Skeletal muscle cell (primary cell): ENCODE measurements around the gene BASP1.
A peak's percentile ranks its signal among the peaks of the same experiment; 100 is the strongest.

Experiments used
- DNase-seq: peaks from one replicate; pipeline ENCODE4 v3.0.0-alpha.2; 2010; ENCODE audit warnings: low read depth
- H3K4me3 ChIP-seq: 2 replicates; pipeline ENCODE4 v1.5.1; 2011; ENCODE audit warnings: low read depth, mild to moderate bottlenecking, control low read depth, low read length, moderate library complexity

The BASP1 gene

DNA sequence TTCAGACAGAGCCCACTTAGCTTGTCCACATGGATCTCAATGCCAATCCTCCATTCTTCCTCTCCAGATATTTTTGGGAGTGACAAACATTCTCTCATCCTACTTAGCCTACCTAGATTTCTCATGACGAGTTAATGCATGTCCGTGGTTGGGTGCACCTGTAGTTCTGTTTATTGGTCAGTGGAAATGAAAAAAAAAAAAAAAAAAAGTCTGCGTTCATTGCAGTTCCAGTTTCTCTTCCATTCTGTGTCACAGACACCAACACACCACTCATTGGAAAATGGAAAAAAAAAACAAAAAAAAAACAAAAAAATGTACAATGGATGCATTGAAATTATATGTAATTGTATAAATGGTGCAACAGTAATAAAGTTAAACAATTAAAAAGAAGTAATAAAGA, 59.0 kb downstream of the BASP1 start:
- no peak overlapping the region for H3K4me3 ChIP-seq

DNA sequence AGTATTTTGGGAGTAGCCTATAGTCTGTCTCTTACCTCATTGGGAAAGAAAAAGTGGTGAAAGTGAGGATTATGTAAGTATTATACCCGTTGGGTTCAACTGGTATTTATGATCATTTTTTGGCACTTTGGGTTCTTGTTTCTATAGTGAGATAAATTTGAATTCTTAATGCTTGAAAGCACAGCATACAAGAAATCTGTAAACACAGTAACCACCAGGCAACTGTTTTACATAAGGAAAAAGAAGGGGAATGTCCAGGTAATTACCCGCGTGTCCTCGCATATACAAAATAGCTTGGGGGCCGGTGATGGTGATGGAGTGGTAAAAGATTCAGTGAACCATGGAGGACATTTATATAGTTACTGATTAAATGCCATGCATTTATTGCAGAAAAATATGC, 60.5 kb downstream of the BASP1 start:
- no peak overlapping the region for H3K4me3 ChIP-seq
- DNase-seq, result no peak

More for the DNA sequence above, 59.0 kb downstream of the BASP1 start:
- DNase-seq, result no peak

DNA sequence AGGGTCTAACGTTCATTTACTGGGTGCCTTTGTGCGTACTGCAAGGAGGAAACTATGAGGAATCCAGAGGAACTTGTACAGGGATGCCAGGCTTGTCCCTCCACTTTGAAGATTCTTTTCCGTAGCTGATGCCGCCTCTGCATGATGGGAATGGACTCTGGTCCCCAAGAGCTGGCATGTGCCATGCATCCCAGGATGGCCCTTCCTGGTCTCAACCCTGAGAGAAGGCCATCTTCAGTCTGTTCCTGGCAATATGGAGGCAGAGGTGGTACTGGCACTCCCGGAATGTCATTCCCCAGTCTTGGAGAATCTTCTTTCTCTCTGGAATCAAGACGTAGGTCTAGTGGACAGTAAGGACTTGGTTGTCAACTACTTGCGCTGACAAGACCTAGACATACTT, 61.5 kb downstream of the BASP1 start:
- no peak for DNase-seq
- H3K4me3 ChIP-seq, result no peak overlapping the region

DNA sequence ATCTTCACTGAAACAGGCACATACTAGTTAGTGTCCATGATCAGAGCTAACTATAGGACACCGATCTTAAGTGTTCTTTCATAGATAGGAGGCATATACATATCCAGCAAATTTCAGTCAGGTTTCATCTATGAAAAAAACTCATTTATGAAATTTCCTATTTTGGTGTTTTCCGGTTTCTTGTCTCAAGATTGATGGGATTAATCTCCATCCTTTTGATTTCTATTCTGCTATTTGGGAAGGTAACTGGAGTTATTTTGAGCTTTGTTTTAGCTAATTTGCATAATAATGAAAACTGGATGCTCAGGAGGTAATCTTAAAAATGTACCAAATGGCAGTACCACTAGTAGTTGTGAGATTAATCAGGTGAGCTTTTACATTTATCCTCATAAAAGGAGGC, 62.1 kb downstream of the BASP1 start:
- DNase-seq, result no peak
- H3K4me3 ChIP-seq, result no peak overlapping the region

DNA sequence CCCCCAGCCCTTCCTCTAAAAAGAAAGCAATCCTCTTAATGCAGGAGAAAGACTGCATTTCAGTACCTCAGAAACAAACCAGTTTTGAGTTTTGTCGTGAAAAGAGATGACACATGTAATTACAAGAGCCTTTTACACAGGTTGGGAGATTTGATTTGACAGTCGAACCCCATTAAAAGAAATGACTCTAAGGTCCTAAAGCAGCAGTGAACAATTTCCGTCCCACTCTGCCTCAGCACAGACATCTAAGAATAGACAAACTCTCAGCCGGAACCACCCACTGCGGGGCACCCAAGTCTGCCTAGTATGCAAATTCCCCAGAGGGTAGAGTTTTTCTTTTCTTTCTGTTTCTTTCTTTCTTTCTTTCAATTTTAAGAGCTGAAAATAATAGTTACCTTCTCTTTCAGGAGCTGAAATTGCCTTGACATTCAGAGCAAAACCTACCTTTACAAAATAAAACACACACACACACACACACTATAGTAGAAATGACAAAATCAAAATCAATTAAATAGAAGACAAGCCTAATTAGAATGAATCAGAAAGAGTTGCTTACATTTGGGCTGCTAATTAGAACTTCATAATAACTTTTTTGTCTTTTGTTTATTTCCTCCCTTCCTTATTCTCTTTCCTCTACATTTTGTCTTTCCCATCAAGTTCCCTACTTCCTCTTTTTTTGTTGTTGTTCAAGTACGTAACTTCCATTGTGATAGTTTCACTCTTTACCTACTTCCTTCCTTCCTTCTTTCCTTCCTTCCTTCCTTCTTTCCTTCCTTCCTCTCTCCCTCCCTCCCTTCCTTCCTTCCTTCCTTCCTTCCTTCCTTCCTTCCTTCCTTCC, 65.1 kb downstream of the BASP1 start:
- H3K4me3 ChIP-seq, result no peak overlapping the region
- DNase-seq, result no peak

DNA sequence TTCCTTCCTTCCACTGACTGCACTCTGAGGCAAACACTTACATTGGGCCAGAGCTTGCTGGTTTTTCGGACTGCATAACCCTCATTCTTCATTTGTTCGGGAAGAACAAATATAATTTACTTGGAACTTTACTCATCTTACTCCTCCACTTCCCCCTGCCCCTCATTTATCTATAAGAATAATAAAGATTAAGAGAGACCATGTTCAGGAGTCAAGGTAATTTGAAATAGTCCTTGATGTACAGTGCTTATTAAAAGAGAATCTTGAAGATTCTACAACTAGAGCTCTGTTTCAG, 65.6 kb downstream of the BASP1 start:
- DNase-seq, result no peak
- H3K4me3 ChIP-seq, result no peak overlapping the region

DNA sequence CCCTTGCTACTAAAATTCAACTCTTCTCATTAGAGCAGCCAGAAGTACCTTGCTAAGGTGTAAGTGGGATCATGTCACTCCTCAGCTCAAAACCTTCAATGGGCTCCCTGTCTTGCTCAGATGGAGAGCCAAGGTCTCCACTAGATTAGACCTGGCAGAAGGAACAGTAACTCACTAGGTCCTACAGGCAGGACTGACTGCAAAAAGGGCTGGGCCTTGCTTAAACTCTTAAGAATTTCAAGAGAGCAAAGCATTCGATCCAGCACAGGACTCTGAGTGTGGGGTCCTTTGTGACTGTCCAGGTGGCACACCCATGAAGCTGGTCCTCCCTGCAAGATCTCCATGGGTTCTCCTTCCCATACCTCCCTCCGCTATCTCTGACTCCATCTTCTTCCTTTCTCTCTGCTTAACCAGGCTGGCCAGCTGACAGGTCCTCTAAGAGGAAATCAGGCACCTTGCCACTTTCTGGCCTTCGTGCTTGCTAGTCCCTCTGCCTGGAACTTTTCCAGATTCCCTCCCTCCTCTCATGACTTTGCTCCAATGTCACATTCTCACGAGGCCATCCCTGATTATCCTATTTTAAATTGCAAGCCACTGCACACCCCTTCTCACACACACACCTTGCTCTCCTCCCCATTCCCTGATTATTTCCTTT, 70.2 kb downstream of the BASP1 start:
- H3K4me3 ChIP-seq, result no peak overlapping the region
- DNase-seq, result no peak

DNA sequence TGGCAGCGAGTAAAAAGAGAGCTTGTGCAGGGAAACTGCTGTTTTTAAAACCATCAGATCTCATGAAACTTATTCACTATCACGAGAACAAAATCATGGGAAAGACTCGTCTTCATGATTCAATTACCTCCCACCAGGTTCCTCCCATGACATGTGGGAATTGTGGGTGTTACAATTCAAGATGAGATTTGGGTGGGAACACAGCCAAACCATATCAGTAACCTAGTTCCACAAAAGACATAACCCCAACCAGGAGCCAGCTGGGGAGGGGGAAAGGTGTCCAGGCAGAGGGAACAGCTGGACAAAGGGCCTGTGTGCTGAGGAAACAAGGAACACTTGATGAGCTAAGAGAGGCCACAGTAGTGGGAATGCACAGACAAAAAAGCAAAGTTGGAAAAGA, 71.1 kb downstream of the BASP1 start:
- no peak overlapping the region for H3K4me3 ChIP-seq
- DNase-seq, result no peak

DNA sequence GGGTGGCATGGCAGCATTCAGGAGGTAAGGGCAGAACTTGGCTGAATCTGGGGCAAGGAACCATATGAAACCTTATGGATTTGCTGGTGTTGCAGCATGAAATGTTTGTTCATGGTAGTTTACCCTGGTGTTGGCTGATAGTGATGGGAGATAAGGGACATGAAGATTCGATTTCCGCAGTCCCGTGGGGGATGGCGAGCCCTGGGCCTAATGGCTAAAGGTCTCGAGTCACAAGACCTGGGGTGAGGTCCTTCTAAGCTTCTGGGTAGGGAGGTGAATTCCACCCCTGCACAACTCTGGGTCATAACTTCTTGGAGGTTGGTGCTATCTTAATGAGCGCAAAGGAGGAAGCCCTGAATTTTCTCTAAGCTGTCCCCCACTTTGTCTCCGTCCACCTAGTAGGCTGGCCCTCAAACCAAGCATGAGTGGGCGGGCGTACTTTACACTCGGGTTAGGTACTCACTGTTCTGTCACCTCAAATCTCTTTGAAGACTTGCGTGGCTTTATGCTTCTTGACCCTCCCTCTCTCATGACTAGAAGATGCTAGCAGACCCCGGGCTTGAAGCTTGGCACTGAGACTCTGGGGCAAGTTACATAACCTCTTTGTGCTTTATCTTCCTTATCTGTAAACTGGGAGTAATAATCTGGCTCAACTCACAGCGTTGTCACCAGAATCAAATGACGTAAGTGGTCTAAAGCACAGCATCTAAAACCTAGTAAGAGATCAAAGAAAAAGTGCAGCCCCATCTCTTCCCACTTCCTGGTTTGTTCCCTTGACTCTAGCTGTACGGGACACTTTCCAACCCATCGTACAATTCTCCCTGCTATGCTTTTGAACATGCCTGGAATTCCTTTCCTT, 72.5 kb downstream of the BASP1 start:
- no peak overlapping the region for H3K4me3 ChIP-seq
- no peak for DNase-seq

DNA sequence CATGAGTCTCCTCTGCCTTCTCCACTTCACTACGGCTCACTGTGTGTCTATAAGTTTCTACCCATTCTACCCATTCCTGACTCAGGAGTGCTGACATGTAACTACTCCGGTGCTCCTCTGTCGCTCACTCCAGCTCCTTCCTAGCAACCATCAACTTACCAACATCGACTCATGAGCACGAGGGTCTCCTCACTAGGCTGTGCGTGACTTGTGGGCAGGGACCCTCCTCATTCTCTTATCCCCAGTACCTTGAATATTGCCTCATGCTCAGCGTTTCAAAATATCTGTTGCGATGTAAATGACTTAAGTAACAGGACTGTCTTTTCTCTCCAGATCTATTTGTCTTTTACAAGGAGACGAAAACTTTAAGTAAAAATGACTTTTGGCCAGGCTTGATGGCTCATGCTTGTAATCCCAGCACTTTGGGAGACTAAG, 73.1 kb downstream of the BASP1 start:
- DNase-seq, result no peak
- H3K4me3 ChIP-seq, result no peak overlapping the region

DNA sequence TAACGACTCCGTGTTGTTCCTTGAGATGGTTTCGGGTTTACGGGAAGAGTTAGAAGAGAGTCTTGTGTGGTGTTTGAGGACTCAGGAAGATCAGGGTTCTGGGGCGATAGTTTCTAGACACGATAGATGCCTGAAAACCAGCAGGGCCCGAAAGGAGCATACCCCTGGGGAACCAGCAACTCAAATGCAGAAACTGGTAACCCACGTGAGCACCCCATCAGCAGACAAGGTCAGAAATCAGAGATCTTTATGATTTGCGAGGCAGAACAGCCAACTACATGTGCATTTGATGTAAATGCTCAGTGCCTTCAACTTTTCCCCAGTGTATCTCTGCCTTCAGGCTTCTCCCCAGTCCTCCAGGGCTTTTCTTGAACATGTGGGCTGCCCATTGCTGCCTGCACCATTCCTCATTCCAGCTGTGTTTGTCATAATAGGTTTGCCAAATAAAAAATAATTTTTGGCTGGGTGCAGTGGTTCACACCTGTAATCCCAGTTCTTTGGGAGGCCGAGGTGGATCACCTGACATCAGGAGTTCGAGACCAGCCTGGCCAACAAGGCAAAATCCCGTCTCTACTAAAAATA, 75.1 kb downstream of the BASP1 start:
- no peak for DNase-seq
- no peak overlapping the region for H3K4me3 ChIP-seq

DNA sequence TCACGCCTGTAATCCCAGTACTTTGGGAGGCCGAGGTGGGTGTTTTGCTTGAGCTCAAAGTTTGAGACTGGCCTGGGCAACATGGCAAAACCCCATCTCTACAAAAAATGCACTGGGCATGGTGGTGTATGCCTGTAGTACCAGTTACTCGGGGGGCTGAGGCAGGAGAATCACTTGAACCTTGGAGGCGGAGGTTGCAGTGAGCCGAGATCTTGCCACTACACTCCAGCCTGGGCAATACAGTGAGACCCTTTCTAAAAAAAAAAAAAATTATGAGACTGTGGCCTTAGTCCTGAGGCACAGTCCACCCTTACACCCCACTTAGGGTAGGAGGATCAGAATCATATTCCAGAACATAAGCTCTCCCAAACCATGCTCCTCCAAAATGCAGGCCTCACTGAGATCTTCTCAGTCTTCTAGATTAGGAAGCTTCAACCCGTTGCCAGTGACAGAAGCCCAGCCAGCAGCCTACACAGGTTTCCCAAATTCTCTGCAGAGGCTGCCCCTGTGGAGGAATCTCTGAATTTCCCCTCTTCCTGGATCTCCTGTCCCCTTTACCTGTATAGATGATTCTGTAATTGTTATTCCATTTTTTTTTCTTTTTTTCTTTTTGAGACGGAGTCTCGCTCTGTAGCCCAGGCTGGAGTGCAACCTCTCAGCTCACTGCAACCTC, 77.3 kb downstream of the BASP1 start:
- DNase-seq, result no peak
- H3K4me3 ChIP-seq, result no peak overlapping the region

DNA sequence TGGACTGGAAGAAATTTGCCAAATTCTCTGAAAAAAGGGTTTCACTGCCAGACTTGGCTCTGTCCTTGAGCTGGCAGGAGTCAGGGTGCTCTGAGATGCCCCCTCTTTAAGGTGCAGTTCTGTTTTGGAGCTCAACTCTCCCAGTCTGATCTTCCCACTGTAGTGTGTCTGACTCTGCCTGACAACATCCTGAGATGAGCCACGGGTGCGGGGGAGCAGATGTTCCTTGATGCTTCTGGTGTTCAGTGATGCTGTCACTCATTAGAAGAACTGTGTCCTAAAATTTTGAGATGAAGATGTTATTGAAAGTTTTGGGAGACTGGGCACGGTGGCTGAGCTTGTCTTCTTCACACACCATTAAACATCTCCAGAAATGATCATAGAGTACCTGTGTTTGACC, 78.2 kb downstream of the BASP1 start:
- no peak for DNase-seq
- no peak overlapping the region for H3K4me3 ChIP-seq

DNA sequence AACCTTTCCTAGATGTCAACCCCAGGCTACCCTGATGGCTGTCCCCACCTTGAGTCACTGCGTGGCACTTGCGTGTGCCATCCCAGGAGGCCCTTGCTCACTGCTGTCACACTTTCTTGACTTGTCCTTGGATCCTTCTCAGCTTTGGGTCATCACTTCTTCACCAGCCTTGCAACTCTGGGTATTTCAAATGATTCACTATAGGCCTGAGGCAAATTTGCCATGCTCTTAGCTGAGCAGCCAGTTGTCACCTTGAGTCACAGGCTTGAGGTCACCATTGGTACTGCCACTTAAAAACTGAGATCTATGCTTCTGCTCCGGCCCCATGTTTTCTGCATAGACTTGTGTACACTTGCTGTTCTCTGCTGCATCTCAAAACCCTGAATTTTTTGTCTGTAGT, 84.7 kb downstream of the BASP1 start:
- no peak overlapping the region for H3K4me3 ChIP-seq
- DNase-seq, result no peak

DNA sequence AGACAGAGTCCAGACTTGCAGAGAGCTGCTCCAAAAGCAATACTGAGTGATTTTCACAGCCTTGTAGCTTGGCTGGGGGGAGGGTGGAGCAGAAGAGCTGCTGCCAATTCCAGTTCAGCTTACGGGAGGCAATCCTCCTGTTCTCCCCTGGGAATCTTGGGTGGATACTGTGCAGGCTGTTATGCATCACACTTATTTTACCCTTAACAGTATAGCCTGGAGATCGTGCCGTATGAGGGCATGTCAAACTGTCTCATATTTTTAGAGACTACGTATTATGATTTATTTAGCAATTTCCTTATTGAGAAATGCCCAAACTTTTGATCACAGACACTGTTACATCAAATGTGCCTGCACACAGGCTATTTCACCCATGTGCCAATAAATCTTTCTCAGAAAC, 85.2 kb downstream of the BASP1 start:
- no peak overlapping the region for H3K4me3 ChIP-seq
- peak; percentile 91 for DNase-seq

DNA sequence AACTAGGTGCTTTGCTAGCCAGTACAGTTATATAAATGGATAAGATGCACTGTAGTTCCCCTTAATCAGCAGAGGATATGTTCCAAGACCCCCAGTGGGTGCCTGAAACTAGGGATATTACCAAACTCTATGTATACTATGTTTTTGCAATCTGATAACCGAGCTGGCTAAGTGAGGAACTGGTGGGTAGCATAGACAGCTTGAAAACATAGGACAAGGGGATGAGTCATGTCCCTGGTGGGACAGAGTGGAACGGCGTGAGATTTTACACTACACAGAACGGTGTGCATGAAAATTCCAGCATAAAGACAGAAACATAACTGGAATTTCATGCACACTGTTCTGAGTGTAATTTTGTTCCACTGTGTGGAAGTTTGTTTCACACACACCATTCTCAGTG, 86.9 kb downstream of the BASP1 start:
- no peak for DNase-seq

DNA sequence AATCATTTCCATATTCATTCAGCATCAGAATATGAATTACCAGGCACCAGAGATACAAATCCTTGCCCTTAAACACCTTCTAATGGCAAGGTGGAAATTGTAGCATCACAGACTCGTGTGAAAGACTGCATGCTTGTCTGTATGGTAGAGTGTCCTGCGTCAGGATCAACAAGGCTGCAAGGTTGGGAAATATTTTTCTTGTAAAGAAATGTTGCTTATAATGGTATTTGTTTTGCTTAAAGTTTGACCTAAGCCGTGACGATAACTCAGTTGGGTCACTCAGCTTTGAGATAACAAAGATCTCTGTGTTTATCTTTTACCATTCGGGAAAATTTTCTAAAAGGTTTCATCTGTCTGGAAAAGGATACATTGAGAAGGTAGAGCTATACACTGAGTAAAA, 87.6 kb downstream of the BASP1 start:
- no peak for DNase-seq
- H3K4me3 ChIP-seq, result no peak overlapping the region

More for the DNA sequence above, 86.9 kb downstream of the BASP1 start:
- no peak overlapping the region for H3K4me3 ChIP-seq

DNA sequence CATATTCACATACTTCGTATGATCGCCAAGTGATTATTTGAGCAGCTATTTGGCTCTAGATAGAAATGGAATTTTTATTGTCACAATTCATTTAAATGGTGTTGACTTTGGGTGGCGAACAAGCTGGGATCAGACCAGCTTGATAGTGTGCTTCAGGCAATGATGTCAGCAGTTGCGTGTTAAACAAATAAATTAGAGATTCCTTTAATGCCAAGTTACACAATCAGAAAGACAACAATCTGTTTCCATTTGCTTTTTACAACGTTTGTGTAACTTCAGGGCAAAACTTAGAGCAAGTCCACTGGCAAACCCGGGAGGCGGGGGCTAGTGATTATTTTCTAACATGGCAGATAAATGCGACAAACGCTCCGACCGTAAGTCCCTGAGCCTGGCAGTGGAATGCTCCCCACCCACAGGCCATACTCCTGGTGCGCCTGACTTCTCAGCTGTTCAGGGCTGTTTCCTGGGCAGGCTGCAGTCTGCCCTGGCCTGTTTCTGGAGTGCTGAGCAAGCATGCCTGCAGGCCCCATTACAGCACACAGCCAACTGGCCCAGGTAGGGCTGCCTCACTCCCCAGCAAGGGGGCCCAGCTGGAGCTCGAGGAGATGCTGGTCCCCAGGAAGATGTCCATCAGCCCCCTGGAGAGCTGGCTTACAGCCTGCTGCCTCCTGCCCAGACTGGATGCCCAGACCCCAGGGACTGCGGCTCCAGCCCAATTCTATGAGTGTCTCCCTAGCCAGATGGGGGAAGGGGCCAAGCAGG, 88.7 kb downstream of the BASP1 start:
- H3K4me3 ChIP-seq, result no peak overlapping the region
- peak; percentile 63 for DNase-seq

DNA sequence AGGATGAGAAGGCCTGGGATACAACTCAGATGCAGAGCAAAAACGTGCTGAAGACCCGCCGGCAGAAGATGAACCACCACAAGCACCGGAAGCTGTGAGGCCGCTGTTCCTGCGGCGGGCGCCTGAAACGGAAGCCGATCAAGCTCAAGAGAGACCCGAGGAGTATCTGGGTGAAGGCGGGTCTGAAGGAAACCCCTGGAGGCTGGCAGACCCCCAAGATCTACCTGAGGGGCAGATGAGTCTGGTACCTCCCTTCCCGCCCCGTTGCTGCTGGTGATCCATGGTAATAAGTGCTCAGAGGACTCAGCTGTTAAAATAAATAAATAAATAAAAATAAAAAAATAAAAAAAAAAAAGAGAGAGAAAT, 89.3 kb downstream of the BASP1 start:
- H3K4me3 ChIP-seq, result no peak overlapping the region
- DNase-seq, result no peak
